ENCODE measurements around the gene TLNRD1.

Gene TLNRD1

DNA sequence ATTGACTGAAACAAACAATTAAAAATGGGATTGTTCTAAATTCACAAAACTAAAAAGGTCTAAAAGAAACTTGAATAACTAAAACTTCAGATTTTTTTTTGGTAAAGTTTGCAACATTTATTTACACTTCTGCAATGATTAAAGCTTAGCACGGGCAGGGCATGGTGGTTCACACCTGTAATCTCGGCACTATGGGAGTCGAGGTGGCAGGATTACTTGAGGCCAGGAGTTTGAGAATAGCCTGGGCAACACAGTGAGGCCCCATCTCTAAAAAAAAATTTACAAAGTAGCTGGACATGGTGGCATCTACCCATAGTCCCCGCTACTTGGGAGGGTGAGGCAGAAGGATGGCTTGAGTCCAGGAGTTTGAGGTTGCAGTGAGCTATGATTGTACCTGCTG is 31.6 kb downstream of the TLNRD1 start:
- H3K36me3 ChIP-seq: no peaks in the 10 kb centered on the region
- no peaks in the 10 kb centered on the region for H3K9me3 ChIP-seq
- no peaks in the 10 kb centered on the region for H3K4me1 ChIP-seq
- TF ChIP-seq, protein P1, sequence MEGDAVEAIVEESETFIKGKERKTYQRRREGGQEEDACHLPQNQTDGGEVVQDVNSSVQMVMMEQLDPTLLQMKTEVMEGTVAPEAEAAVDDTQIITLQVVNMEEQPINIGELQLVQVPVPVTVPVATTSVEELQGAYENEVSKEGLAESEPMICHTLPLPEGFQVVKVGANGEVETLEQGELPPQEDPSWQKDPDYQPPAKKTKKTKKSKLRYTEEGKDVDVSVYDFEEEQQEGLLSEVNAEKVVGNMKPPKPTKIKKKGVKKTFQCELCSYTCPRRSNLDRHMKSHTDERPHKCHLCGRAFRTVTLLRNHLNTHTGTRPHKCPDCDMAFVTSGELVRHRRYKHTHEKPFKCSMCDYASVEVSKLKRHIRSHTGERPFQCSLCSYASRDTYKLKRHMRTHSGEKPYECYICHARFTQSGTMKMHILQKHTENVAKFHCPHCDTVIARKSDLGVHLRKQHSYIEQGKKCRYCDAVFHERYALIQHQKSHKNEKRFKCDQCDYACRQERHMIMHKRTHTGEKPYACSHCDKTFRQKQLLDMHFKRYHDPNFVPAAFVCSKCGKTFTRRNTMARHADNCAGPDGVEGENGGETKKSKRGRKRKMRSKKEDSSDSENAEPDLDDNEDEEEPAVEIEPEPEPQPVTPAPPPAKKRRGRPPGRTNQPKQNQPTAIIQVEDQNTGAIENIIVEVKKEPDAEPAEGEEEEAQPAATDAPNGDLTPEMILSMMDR (IDR thresholded peaks at IDR 0.05; ENCODE audit: low read depth, low read length): no peak
- H3K27me3 ChIP-seq: no peaks in the 10 kb centered on the region
- no peak for DNase-seq
- no peak overlapping the region for H3K4me3 ChIP-seq (ENCODE audit: low read depth, low read length)

DNA sequence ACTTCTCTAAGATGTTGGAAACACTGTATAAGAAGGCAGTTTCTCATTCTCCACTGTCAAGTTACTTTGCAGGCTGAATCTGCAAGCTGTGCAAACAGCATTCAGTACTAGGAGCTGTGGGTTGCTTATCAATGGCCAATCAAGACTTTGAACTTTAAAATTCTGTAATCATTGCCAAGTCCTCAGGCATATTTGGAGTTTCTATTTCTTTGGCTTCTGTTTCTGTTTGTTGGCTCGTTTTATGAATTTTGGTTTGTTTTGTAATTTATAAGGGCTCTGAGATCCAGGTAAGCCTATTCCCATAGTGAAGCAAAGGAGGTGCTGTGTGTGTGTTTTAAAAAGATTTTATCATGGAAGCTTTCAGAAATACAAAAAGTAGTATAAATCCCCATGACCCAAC is 32.1 kb downstream of the TLNRD1 start:
- TF ChIP-seq, protein P1 (IDR thresholded peaks at IDR 0.05; ENCODE audit: low read depth, low read length): no peak

DNA sequence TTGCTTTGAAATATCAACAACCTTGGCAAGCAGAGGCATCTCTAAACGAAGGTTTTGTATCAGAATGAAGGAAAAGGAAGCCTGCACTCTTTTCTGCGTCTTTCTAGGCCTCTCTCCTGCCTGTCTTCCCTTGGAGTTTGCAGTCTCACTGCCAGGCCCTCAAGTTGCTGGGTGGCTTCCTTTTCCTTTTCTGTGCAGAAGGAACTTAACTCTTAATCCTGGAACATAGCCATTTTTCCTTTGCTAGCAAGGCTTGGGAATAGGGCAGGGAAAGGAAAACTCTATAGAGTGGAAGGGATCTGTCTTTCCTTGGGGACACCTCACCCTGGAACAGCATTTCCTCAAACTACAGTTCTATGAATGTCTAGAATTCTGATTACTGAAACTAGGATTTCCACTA is 32.8 kb downstream of the TLNRD1 start:
- Histone ChIP-seq H3K27me3 (no peaks in the 10 kb centered on the region), H3K36me3 (no peaks in the 10 kb centered on the region), H3K4me1 (no peaks in the 10 kb centered on the region), H3K4me3 (ENCODE audit: low read depth, low read length) (no peak overlapping the region), H3K9me3 (no peaks in the 10 kb centered on the region)
- no peak for DNase-seq
- TF ChIP-seq, protein P1 (IDR thresholded peaks at IDR 0.05; ENCODE audit: low read depth, low read length): no peak

More for the DNA sequence above, 32.1 kb downstream of the TLNRD1 start:
- no peaks in the 10 kb centered on the region for H3K9me3 ChIP-seq
- H3K4me1 ChIP-seq: no peaks in the 10 kb centered on the region
- no peaks in the 10 kb centered on the region for H3K36me3 ChIP-seq
- no peaks in the 10 kb centered on the region for H3K27me3 ChIP-seq
- no peak for DNase-seq
- no peak overlapping the region for H3K4me3 ChIP-seq (ENCODE audit: low read depth, low read length)

DNA sequence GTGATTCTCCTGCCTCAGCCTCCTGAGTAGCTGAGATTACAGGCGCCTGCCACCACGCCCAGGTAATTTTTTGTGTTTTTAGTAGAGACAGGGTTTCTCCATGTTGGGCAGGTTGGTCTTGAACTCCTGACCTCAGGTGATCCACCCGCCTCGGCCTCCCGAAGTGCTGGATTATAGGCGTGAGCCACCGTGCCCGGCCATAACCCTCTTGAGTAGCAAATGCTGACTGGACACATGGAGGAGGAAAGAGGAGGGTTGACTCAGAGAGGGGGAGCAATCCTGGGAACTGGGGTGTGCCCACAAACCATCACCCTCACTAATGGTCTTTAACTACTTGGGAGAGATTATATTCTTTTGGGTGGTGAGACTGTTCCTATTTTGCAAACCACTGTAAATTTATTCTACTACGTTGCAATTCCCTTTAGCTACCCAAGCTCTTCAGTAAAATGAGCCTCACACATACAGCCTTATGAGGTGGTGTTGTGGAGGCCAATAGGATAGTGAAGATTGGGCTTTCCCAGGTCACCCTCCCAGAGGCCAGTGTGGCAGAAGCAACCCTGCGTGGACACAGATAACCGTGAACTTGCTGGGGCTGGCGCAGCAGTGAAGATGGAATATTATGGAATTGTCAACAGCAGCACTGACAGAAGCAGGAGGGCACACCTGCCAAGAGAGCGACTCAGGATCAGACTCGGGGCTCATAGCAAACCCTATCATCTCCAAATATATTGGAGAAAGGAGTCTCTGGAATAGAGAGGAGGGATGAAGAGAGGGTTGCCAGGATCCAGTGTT is 37.4 kb downstream of the TLNRD1 start:
- DNase-seq: no peak
- no peaks in the 10 kb centered on the region for H3K9me3 ChIP-seq
- TF ChIP-seq, protein P1 (IDR thresholded peaks at IDR 0.05; ENCODE audit: low read depth, low read length): no peak

DNA sequence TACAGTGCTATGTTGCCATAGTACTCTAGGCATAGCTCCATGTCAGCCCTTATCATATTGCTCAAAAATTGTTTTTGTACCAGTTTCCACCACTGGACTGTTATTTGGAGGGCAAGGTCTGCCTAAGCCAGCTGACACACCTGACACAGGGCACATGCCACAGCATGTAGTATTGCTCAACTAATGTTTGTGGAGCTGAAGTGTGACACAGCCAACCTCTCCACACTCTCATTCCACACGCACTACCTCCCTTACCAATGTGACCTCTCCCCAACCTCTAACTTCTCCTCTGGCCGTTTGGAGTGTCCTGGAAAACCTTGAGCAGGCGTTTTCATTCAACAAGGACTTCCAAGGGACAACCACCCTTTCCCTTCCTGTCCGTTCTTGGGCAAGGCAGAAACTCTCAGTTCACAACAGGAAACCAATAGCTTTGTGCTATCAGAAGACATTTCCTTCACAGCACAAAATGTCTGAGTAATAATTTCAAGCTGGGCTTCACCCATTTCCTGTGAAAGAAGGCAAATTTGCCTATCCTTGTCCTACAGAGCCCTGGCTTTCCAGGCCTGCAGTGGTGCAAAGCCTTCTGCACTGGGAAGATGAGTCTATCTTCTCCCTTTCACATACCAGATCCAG is 38.4 kb downstream of the TLNRD1 start:
- Histone ChIP-seq H3K27me3 (no peaks in the 10 kb centered on the region), H3K36me3 (no peaks in the 10 kb centered on the region), H3K9me3 (no peaks in the 10 kb centered on the region), H3K4me3 (ENCODE audit: low read depth, low read length) (no peak overlapping the region), H3K4me1 (no peaks in the 10 kb centered on the region)
- no peak for DNase-seq
- TF ChIP-seq, protein P1 (IDR thresholded peaks at IDR 0.05; ENCODE audit: low read depth, low read length): no peak

More for the DNA sequence above, 37.4 kb downstream of the TLNRD1 start:
- Histone ChIP-seq H3K36me3 (no peaks in the 10 kb centered on the region), H3K4me3 (ENCODE audit: low read depth, low read length) (no peak overlapping the region), H3K4me1 (no peaks in the 10 kb centered on the region), H3K27me3 (no peaks in the 10 kb centered on the region)

DNA sequence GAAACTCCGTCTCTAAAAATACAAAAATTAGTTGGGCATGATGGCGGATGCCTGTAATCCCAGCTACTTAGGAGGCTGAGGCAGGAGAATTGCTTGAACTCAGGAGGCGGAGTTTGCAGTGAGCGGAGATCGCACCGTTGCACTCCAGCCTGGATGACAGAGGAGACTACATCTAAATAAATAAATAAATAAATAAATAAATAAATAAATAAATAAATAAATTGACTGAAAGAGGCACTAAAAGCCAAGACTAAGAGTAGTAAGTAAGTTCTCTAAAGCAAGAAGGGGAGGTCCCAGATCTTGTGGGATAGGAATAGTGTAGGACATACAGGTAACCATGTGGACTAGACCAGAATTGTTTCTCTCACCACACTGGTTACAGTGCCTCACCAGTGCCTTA is 40.0 kb downstream of the TLNRD1 start:
- H3K4me1 ChIP-seq: no peaks in the 10 kb centered on the region
- H3K27me3 ChIP-seq: no peaks in the 10 kb centered on the region
- DNase-seq: no peak
- TF ChIP-seq, protein P1 (IDR thresholded peaks at IDR 0.05; ENCODE audit: low read depth, low read length): no peak
- H3K4me3 ChIP-seq (ENCODE audit: low read depth, low read length): no peak overlapping the region
- H3K9me3 ChIP-seq: no peaks in the 10 kb centered on the region
- no peaks in the 10 kb centered on the region for H3K36me3 ChIP-seq

Measured in BE2C (cell line).